ENCODE measurements around the gene CLIC1. TPM values are rescaled to one million over a fixed set of nuclear protein-coding genes. Genes with fewer than 3 reads are reported as not detected.

The CLIC1 gene
- total and polyA plus RNA-seq, 3 donors from 2014 or later, result 35.4 to 130 (median 93.5) TPM

- Histone ChIP-seq H3K27ac (no peak overlapping the region), H3K4me1 (no peaks in the 10 kb centered on the region), H3K9me3 (no peaks in the 10 kb centered on the region), H3K4me3 (no peak overlapping the region), H3K27me3 (no peaks in the 10 kb centered on the region), H3K36me3 (ENCODE audit: low read depth, missing control alignments) (no peaks in the 10 kb centered on the region)
- WGBS, 2 donors, result 88 to 98% methylated on average over 3 of the region's 3 CpGs
- no peak for DNase-seq
- TF ChIP-seq POLR2A (IDR thresholded peaks at IDR 0.05), result no peak
- no peak for TF ChIP-seq CTCF (IDR thresholded peaks at IDR 0.05)
- intact Hi-C loops (cut with DNase I; ENCODE audit: low total_unique reads), result no loop called here
These were observed 28.1 kb downstream of the CLIC1 start for GRCh38 chr6:31708224-31708623.

- TF ChIP-seq CTCF (IDR thresholded peaks at IDR 0.05), result no peak
- TF ChIP-seq POLR2A (IDR thresholded peaks at IDR 0.05), result no peak
These were observed 28.6 kb downstream of the CLIC1 start for GRCh38 chr6:31707701-31708100.

GRCh38 chr6:31706599-31706998, 29.7 kb downstream of the CLIC1 start, which contains the start of gene LY6G6F:
Gene LY6G6F, plus strand, starts transcription at chr6:31706866. Its CDS starts 41 bp downstream, at chr6:31706907.
- H3K4me1 ChIP-seq, result peaks cover 8% of the 10 kb centered on the region
- H3K27me3 ChIP-seq, result no peaks in the 10 kb centered on the region
- H3K27ac ChIP-seq, result no peak within 1 kb of the TSS
- no peak for DNase-seq
- intact Hi-C loops (cut with DNase I; ENCODE audit: low total_unique reads), result no loop called here
- H3K4me3 ChIP-seq, result no peak within 1 kb of the TSS
- no peaks in the 10 kb centered on the region for H3K9me3 ChIP-seq
- no peaks in the 10 kb centered on the region for H3K36me3 ChIP-seq (ENCODE audit: low read depth, missing control alignments)
- TF ChIP-seq POLR2A (IDR thresholded peaks at IDR 0.05) (no peak), CTCF (IDR thresholded peaks at IDR 0.05) (no peak)
- 36 to 47% methylated on average over 3 of the region's 3 CpGs for WGBS, 2 donors

More at GRCh38 chr6:31707701-31708100, 28.6 kb downstream of the CLIC1 start:
- 83 to 85% methylated on average over 7 to 10 of the region's 10 CpGs for WGBS, 2 donors
- Histone ChIP-seq H3K9me3 (no peaks in the 10 kb centered on the region), H3K27me3 (no peaks in the 10 kb centered on the region), H3K27ac (no peak overlapping the region), H3K4me1 (no peaks in the 10 kb centered on the region), H3K4me3 (no peak overlapping the region), H3K36me3 (ENCODE audit: low read depth, missing control alignments) (no peaks in the 10 kb centered on the region)
- no peak for DNase-seq
- intact Hi-C loops (cut with DNase I; ENCODE audit: low total_unique reads), result no loop called here

- no peak overlapping the region for H3K4me3 ChIP-seq
- 83 to 88% methylated on average over 6 of the region's 6 CpGs for WGBS, 2 donors
- no peaks in the 10 kb centered on the region for H3K27me3 ChIP-seq
- intact Hi-C loops (cut with DNase I; ENCODE audit: low total_unique reads), result no loop called here
- no peak for DNase-seq
- H3K36me3 ChIP-seq (ENCODE audit: low read depth, missing control alignments), result no peaks in the 10 kb centered on the region
- no peak for TF ChIP-seq CTCF (IDR thresholded peaks at IDR 0.05)
- TF ChIP-seq POLR2A (IDR thresholded peaks at IDR 0.05), result no peak
- no peaks in the 10 kb centered on the region for H3K9me3 ChIP-seq
- H3K27ac ChIP-seq, result no peak overlapping the region
- peaks cover 10% of the 10 kb centered on the region for H3K4me1 ChIP-seq
These were observed 30.4 kb downstream of the CLIC1 start for GRCh38 chr6:31705931-31706330.

Measured in testis (tissue), 3 donors.